Ovary (tissue), 9 donors: Measurements from ENCODE around the gene REV3L. TPM values are rescaled to one million over a fixed set of nuclear protein-coding genes. Genes with fewer than 3 reads are reported as not detected.

Experiments used
- DNase-seq, 5 donors: peaks; one replicate each; pipeline ENCODE4 v3.0.0-alpha.2; 2019 to 2020
- H3K27ac ChIP-seq, 2 donors: fragments of 200-600 bp; one replicate each; pipeline versions ENCODE4 v1.5.1 to v1.8.0; 2019 to 2022
- H3K27me3 ChIP-seq: fragments of 200-600 bp; one replicate; pipeline ENCODE4 v1.8.0; 2022
- H3K36me3 ChIP-seq: fragments of 200-600 bp; sonication (generic); one replicate; pipeline ENCODE4 v1.5.1; 2019
- H3K4me1 ChIP-seq: one replicate; pipeline ENCODE4 v1.8.1; 2013; ENCODE audit warnings: mild to moderate bottlenecking, moderate library complexity; ENCODE audit not compliant: insufficient read depth
- H3K4me3 ChIP-seq: fragments of 200-600 bp; sonication (generic); one replicate; pipeline ENCODE4 v1.5.1; 2017
- H3K9me3 ChIP-seq, 2 donors: fragments of 200-600 bp in 1 of 2; sonication (generic) in 1 of 2; one replicate each; pipeline versions ENCODE4 v1.5.1 to v1.8.1; 2013 to 2019; ENCODE audit warnings: mild to moderate bottlenecking in 1 of 2, moderate library complexity in 1 of 2
- EP300 ChIP-seq: sonication (generic); formaldehyde crosslinking; IDR thresholded peaks from one replicate; pipeline ENCODE4 v1.6.1; 2017; ENCODE audit warnings: antibody characterized with exemption
- POLR2A ChIP-seq: fragments of 450-650 bp; IDR thresholded peaks from one replicate; pipeline ENCODE4 v1.6.1; 2017; ENCODE audit warnings: antibody characterized with exemption, mild to moderate bottlenecking, moderate library complexity
- WGBS, 3 donors: extraction: QIAGEN DNeasy Blood & Tissue Kit in 1 of 3; methylation state at CpG; one replicate each; pipeline versions ENCODE4 v1.1.5 to v1.1.7; 2013 to 2017; 5-methylcytosine and 5-hydroxymethylcytosine counted together
- intact Hi-C, 4 donors: fragments of 100-400 bp; cut with DNase I; formaldehyde crosslinking; loops; one replicate each; pipeline versions ENCODE4 v1.11.0 to v1.15.1; 2022 to 2023
- polyA plus RNA-seq, 2 donors: library from polyadenylated mRNA; stranded (reverse); fragments of 200-250 nt in 1 of 2; fragments of 350-450 nt in 1 of 2; fragmentation: Illumina TruSeq in 1 of 2; extraction: RNeasy Lipid Tissue Mini Kit (QIAGEN cat#74804) in 1 of 2; gene quantifications; one replicate each; pipeline ENCODE4 v1.2.3, GENCODE V29; 2013 to 2014
- total RNA-seq, 7 donors: library from RNA; depleted of rRNA in 2 of 7; stranded (reverse); fragments of >200 nt in 2 of 7; fragmentation: NEBNext Ultra II Directional in 3 of 7; extraction: Animal tissue kit (Norgen Biotek cat#: 25700) in 3 of 7; gene quantifications; one replicate each; pipeline versions ENCODE4 v1.1.0 to v1.2.4, GENCODE V29; 2016 to 2023
- TF ChIP-seq, protein P1 (sequence below), 3 donors: fragments of 450-650 bp in 2 of 3; fragments of 200-600 bp in 1 of 3; IDR thresholded peaks; one replicate each; pipeline versions ENCODE4 v1.5.1 to v1.8.0; 2016 to 2022; ENCODE audit warnings: antibody characterized with exemption in 3 of 3, mild to moderate bottlenecking in 1 of 3
- donor health status: DM: no; HTN: no; CAD: no; lungs with moderate emphysema.
- donor health status: DM: no; HTN: no; CAD: no.
- donor health status: Bipolar disorder and iron deficiency.
- donor health status: DM: yes; HTN: yes; CAD: no.
- donor health status: DM: no; HTN: no; CAD: no.
- donor health status: DM: yes; HTN: yes; CAD: no.

REV3L gene
- total and polyA plus RNA-seq, 9 donors, result 8.5 to 55.2 (median 31.0) TPM

DNA sequence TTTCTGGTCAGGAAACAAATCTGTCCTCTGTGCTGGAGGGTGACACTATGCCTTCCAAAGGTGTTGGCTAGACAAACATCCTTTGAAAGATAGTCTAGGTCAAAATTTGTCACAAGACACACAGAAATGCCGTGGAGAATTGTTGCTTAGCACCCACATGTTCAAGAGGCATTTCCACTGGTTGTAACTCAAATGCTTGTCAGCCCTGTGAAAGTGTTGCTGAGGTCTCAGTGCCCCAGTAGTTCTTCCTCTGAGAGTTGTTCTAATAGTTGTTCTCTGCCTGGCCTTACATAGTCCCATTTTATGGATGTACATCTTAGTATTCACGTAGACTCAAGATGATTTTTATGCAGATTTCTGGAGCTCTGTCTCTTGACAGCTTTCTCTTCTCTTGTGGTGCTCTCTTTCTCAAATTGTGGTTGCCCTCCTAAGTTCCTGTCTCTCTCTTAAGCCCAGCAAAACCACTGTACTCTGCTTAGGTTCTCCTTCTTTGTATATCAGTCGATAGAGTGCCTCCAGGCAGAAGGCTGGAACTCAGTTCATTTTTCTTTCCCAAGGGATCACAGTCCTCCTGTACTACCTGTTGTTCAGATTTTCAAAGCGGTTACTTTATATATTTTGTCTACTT lies 39.5 kb upstream of the REV3L start:
- no peak for DNase-seq
- Histone ChIP-seq H3K27ac (no peak overlapping the region), H3K27me3 (no peaks in the 10 kb centered on the region), H3K4me3 (no peak overlapping the region), H3K36me3 (no peaks in the 10 kb centered on the region), H3K4me1 (peaks cover 3% of the 10 kb centered on the region), H3K9me3 (no peaks in the 10 kb centered on the region)
- WGBS, 3 donors, result 87 to 95% (median 93%) methylated on average over 4 of the region's 4 CpGs
- intact Hi-C loops, result no loop called here
- no peak for TF ChIP-seq EP300
- TF ChIP-seq, protein P1, sequence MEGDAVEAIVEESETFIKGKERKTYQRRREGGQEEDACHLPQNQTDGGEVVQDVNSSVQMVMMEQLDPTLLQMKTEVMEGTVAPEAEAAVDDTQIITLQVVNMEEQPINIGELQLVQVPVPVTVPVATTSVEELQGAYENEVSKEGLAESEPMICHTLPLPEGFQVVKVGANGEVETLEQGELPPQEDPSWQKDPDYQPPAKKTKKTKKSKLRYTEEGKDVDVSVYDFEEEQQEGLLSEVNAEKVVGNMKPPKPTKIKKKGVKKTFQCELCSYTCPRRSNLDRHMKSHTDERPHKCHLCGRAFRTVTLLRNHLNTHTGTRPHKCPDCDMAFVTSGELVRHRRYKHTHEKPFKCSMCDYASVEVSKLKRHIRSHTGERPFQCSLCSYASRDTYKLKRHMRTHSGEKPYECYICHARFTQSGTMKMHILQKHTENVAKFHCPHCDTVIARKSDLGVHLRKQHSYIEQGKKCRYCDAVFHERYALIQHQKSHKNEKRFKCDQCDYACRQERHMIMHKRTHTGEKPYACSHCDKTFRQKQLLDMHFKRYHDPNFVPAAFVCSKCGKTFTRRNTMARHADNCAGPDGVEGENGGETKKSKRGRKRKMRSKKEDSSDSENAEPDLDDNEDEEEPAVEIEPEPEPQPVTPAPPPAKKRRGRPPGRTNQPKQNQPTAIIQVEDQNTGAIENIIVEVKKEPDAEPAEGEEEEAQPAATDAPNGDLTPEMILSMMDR (IDR thresholded peaks at IDR 0.05), result no peak
- TF ChIP-seq POLR2A, result no peak

DNA sequence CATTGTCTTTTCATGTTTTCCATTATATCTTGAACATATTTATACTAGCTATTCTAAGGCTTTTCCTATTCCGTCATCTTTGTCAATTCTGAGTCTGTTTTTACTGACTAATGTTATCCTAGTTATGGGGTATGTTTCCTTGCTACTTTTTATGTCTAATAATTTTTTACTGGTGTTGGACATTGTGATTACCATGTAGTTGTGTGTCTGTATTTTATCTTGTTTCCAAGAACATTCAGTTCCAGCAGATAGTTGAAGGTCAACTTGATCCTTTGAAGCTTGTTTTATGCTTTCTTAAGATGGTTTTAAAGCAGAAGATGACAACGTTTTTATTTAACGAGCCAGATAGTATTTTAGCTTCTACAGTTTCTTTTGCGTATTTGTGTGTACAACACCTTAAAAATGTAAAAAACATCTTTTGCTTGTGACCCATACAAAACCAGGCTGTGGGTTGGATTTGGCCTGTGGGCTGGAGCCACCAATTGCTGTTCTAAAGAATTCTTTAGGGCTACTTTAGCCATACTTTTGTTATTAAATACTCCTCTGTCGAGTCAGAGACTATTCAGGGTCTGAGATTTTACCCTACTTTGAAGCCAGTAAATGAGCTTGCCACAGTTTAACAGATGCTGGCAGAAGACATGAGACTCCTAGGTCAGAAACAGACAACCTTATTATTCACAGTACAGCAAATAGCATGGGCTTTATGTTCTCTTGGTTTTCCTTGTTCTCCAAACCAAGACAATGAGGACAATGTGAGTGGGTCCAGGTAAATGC lies 38.7 kb upstream of the REV3L start:
- peaks cover 3% of the 10 kb centered on the region for H3K4me1 ChIP-seq
- H3K27ac ChIP-seq, result no peak overlapping the region
- intact Hi-C loops, result no loop called here
- DNase-seq, result no peak
- no peak for TF ChIP-seq POLR2A
- TF ChIP-seq, protein P1 (IDR thresholded peaks at IDR 0.05), result no peak
- no peak for TF ChIP-seq EP300
- H3K27me3 ChIP-seq, result no peaks in the 10 kb centered on the region
- H3K36me3 ChIP-seq, result no peaks in the 10 kb centered on the region
- WGBS, 3 donors, result 19 to 35% (median 31%) methylated on average over 5 of the region's 5 CpGs
- no peaks in the 10 kb centered on the region for H3K9me3 ChIP-seq
- H3K4me3 ChIP-seq, result no peak overlapping the region

DNA sequence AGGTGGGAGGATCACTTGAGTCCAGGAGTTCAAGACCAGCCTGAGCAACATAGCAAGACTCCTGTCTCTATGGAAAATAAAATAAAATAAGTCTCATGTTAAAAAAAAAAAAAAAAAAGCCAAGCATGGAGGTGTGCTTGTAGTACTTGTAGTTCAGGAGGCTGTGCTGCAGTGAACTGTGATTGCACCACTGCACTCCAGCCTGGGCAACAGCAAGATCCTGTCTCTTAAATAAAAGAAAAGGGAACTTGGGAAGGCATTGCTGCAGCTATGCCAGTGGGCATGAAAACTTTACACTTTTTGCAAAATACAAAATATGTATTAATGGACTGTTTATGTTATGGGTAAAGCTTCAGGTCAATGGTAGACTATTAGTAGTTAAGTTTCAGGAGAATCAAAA lies 37.5 kb upstream of the REV3L start:
- no peak overlapping the region for H3K27ac ChIP-seq

GRCh38 chr6:111517965-111518364 lies 34.9 kb upstream of the REV3L start:
- Histone ChIP-seq H3K4me1 (no peaks in the 10 kb centered on the region), H3K27ac (no peak overlapping the region), H3K9me3 (no peaks in the 10 kb centered on the region), H3K27me3 (no peaks in the 10 kb centered on the region), H3K4me3 (no peak overlapping the region), H3K36me3 (no peaks in the 10 kb centered on the region)
- DNase-seq, result no peak
- 87 to 91% (median 90%) methylated on average over 4 of the region's 4 CpGs for WGBS, 3 donors
- intact Hi-C loops, result loop anchor here in 1 of 4 donors (2.0 kb wide), 1 partner anchor 47 kb away; no protein-coding TSS in a partner anchor
- TF ChIP-seq, protein P1 (IDR thresholded peaks at IDR 0.05), result no peak
- TF ChIP-seq EP300 (no peak), POLR2A (no peak)

More for the DNA sequence above, 37.5 kb upstream of the REV3L start:
- H3K4me1 ChIP-seq, result peaks cover 3% of the 10 kb centered on the region
- intact Hi-C loops, result no loop called here
- H3K9me3 ChIP-seq, result no peaks in the 10 kb centered on the region
- no peak for TF ChIP-seq EP300
- no peak for TF ChIP-seq POLR2A
- TF ChIP-seq, protein P1 (IDR thresholded peaks at IDR 0.05), result no peak
- H3K27me3 ChIP-seq, result no peaks in the 10 kb centered on the region
- no peak for DNase-seq
- H3K36me3 ChIP-seq, result no peaks in the 10 kb centered on the region
- H3K4me3 ChIP-seq, result no peak overlapping the region
